GM12878 (cell line): Measurements from ENCODE around the gene CSMD2. TPM values are rescaled to one million over a fixed set of nuclear protein-coding genes. Genes with fewer than 3 reads are reported as not detected.

Source experiments
- ATAC-seq: fragments of 200-7000 bp; cut with Tn5 transposase; 3 replicates; pipeline ENCODE4 v1.9.1; 2020; ENCODE audit warnings: mild to moderate bottlenecking, moderate library complexity
- BruUV-seq: library from RNA; stranded (reverse); fragments of 400-500 nt; replicated peaks from 2 replicates; lab custom pipeline; 2021; lab: Mats Ljungman, UMichigan
- CTCF ChIA-PET: fragments of 300-600 bp; sonication (Branson Sonifier 250); formaldehyde crosslinking; extraction: SDS; loops from one replicate; lab custom pipeline; 2021; ENCODE audit warnings: inconsistent platforms; lab: Yijun Ruan, JAX
- POLR2A ChIA-PET: fragments of 350-600 bp; formaldehyde crosslinking; extraction: SDS; loops from one replicate; lab custom pipeline; 2021; ENCODE audit warnings: inconsistent platforms; lab: Charles Lee
- RAD21 ChIA-PET: fragments of 300-600 bp; sonication (Branson Sonifier 250); formaldehyde crosslinking; loops from one replicate; lab custom pipeline; 2023; ENCODE audit warnings: antibody characterized with exemption; ENCODE audit not compliant: unreplicated experiment; lab: Charles Lee
- SMC1A ChIA-PET: fragments of 300-600 bp; sonication (Branson Sonifier 250); formaldehyde crosslinking; loops from one replicate; lab custom pipeline; 2023; ENCODE audit not compliant: unreplicated experiment, uncharacterized antibody; lab: Charles Lee
- DNase-seq: peaks from one replicate; pipeline ENCODE4 v3.0.0-alpha.2; 2011; ENCODE audit warnings: low read depth, low spot score
- FAIRE-seq: peaks from 3 replicates; lab custom pipeline; 2011; peaks lifted over from hg19 to GRCh38; lab: Jason Lieb, UNC
- H2AFZ ChIP-seq: 2 replicates; pipeline ENCODE4 v1.6.0; 2011; ENCODE audit warnings: low read depth, low read length, control low read depth; ENCODE audit not compliant: control insufficient read depth
- H3K27ac ChIP-seq: 2 replicates; pipeline ENCODE4 v1.5.1; 2011; ENCODE audit warnings: control low read depth; ENCODE audit not compliant: control insufficient read depth, insufficient read depth
- H3K27me3 ChIP-seq, 2 experiments: replicated peaks in 1 of 2; 2 replicates each; pipeline versions ENCODE4 v1.6.0 to v1.6.1; 2011; ENCODE audit warnings: low read length in 1 of 2; ENCODE audit not compliant: control insufficient read depth in 2 of 2, insufficient read depth in 2 of 2
- H3K36me3 ChIP-seq, 2 experiments: 2 replicates each; pipeline ENCODE4 v1.5.1; 2011; ENCODE audit warnings: low read length in 1 of 2; ENCODE audit not compliant: control insufficient read depth in 2 of 2, insufficient read depth in 2 of 2
- H3K4me1 ChIP-seq: 2 replicates; pipeline ENCODE4 v1.6.1; 2011; ENCODE audit warnings: mild to moderate bottlenecking, low read length, moderate library complexity, mixed read lengths; ENCODE audit not compliant: control insufficient read depth, insufficient read depth
- H3K4me2 ChIP-seq: 2 replicates; pipeline ENCODE4 v1.6.0; 2011; ENCODE audit warnings: control low read depth; ENCODE audit not compliant: control insufficient read depth, insufficient read depth
- H3K4me3 ChIP-seq: fragments of 200-600 bp; sonication (generic); 2 replicates; pipeline ENCODE4 v1.5.1; 2016
- H3K79me2 ChIP-seq: 2 replicates; pipeline ENCODE4 v1.6.0; 2011; ENCODE audit warnings: low read length; ENCODE audit not compliant: control insufficient read depth, insufficient read depth
- H3K9ac ChIP-seq: 2 replicates; pipeline ENCODE4 v1.8.0; 2011; ENCODE audit warnings: low read length, control low read depth, mixed read lengths; ENCODE audit not compliant: control insufficient read depth, insufficient read depth
- H3K9me3 ChIP-seq: replicated peaks from 3 replicates; pipeline ENCODE4 v1.5.1; 2011; ENCODE audit warnings: mild to moderate bottlenecking, low read length; ENCODE audit not compliant: control insufficient read depth, insufficient read depth
- H4K20me1 ChIP-seq: 2 replicates; pipeline ENCODE4 v1.6.0; 2011; ENCODE audit not compliant: control insufficient read depth, insufficient read depth
- BRCA1 ChIP-seq: IDR thresholded peaks from 2 replicates; pipeline ENCODE4 v1.6.1; 2011; ENCODE audit warnings: low read depth, low read length, improper control_type of control experiment
- CBFB ChIP-seq: IDR thresholded peaks from 2 replicates; pipeline ENCODE4 v1.6.1; 2016; ENCODE audit warnings: antibody characterized with exemption, low read depth
- FOS ChIP-seq: IDR thresholded peaks from 3 replicates; pipeline ENCODE4 v1.6.1; 2011; ENCODE audit warnings: borderline replicate concordance; ENCODE audit not compliant: insufficient read length; ENCODE audit errors: extremely low read depth
- MEF2B ChIP-seq: fragments of 450-650 bp; IDR thresholded peaks from 2 replicates; pipeline ENCODE4 v1.6.1; 2018; ENCODE audit warnings: mild to moderate bottlenecking, moderate library complexity; ENCODE audit not compliant: partially characterized antibody, poor library complexity, severe bottlenecking
- RBBP5 ChIP-seq: fragments of 200-600 bp; sonication (generic); conservative IDR thresholded peaks from 2 replicates; pipeline ENCODE4 v1.6.1; 2016
- SMC3 ChIP-seq: IDR thresholded peaks from 2 replicates; pipeline ENCODE4 v1.6.1; 2011; ENCODE audit warnings: low read length, improper control_type of control experiment, borderline replicate concordance
- TARDBP ChIP-seq: IDR thresholded peaks from 2 replicates; pipeline ENCODE4 v1.6.1; 2016; ENCODE audit warnings: borderline replicate concordance
- WGBS: methylation state at CpG from one replicate; pipeline ENCODE4 v1.1.6; 2016; ENCODE audit warnings: low lambda C conversion rate; ENCODE audit not compliant: insufficient replicate concordance, insufficient coverage; ENCODE audit errors: missing lambda C conversion rate; 5-methylcytosine and 5-hydroxymethylcytosine counted together
- in situ Hi-C: fragments of 300-500 bp; cut with MboI; formaldehyde crosslinking; loops from 9 replicates; pipeline ENCODE4 v1.14.3; 2018; ENCODE audit warnings: mixed read lengths
- intact Hi-C: fragments of 100-400 bp; cut with micrococcal nuclease; formaldehyde crosslinking; loops from one replicate; pipeline ENCODE4 v1.14.2; 2022; ENCODE audit not compliant: unreplicated experiment
- polyA plus RNA-seq, 11 experiments: library from polyadenylated mRNA; depleted of rRNA in 4 of 11; unstranded in 6 of 11; stranded (reverse) in 5 of 11; fragments of >200 nt; fragmentation: Nextera tagmentation in 4 of 11; fragmentation: Illumina TruSeq in 1 of 11; extraction: Ambion mirVana in 4 of 11; extraction: Trizol in 1 of 11; gene quantifications; 1 replicate in 1 of 11; 2 replicates in 10 of 11; pipeline versions ENCODE4 v1.2.1 to v1.2.3, GENCODE V29; 2011 to 2016; ENCODE audit warnings: inconsistent platforms in 2 of 11, missing spikeins in 2 of 11, low read depth in 1 of 11
- total RNA-seq, 4 experiments: library from RNA; depleted of rRNA in 3 of 4; stranded (reverse); fragments of >200 nt in 3 of 4; fragmentation: Illumina TruSeq in 1 of 4; extraction: Trizol in 1 of 4; gene quantifications; 2 replicates each; pipeline versions ENCODE4 v1.2.1 to v1.2.3, GENCODE V29; 2013 to 2021
- TF ChIP-seq, protein P1 (sequence below): fragments of 450-650 bp; IDR thresholded peaks from 2 replicates; pipeline ENCODE4 v1.6.1; 2018; ENCODE audit warnings: borderline replicate concordance, mild to moderate bottlenecking; ENCODE audit not compliant: partially characterized antibody
- TF ChIP-seq, protein P2 (sequence below), 3 experiments: IDR thresholded peaks in 2 of 3; conservative IDR thresholded peaks in 1 of 3; 2 replicates each; pipeline ENCODE4 v1.5.1; 2011; ENCODE audit warnings: low read depth in 3 of 3, low read length in 3 of 3, mild to moderate bottlenecking in 3 of 3, control low read depth in 2 of 3, moderate library complexity in 2 of 3, inconsistent platforms in 1 of 3, mixed read lengths in 1 of 3; ENCODE audit not compliant: control insufficient read depth in 2 of 3, insufficient read depth in 1 of 3; ENCODE audit errors: extremely low read depth in 1 of 3
- TF ChIP-seq, protein P3 (sequence below): fragments of 450-650 bp; IDR thresholded peaks from 2 replicates; pipeline ENCODE4 v1.6.1; 2016; ENCODE audit warnings: mild to moderate bottlenecking, moderate library complexity, borderline replicate concordance
- TF ChIP-seq, protein P4 (sequence below): IDR thresholded peaks from 2 replicates; pipeline ENCODE4 v1.6.1; 2011; ENCODE audit warnings: low read depth, mild to moderate bottlenecking, low read length, moderate library complexity, borderline replicate concordance; ENCODE audit errors: extremely low read depth

CSMD2 gene
- total and polyA plus RNA-seq, 10 of the 15 experiments (the other 5 are each of a cell fraction or from before 2014, with no cell fraction given) = under 0.01 TPM; not detected in 9

DNA sequence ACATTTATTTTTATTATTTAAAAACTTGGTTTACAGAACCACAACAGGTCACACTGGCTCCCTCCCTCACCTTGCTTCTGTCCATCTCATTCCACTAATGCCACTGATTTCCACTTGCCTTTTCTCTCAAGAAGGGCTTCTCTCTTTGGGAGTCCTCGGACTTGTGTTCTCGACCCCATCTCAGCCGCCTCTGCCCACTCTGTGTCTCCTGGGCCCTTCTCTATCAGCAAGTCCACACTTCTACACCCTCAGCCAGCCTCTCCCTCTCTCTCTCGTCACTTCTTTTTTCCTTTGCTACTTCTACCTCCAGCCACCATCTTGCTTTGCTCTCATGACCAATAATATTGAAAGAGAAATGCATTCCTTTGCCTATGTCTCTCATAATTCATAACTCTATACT, 171.7 kb downstream of the CSMD2 start (continued):
- TF ChIP-seq, protein P1, sequence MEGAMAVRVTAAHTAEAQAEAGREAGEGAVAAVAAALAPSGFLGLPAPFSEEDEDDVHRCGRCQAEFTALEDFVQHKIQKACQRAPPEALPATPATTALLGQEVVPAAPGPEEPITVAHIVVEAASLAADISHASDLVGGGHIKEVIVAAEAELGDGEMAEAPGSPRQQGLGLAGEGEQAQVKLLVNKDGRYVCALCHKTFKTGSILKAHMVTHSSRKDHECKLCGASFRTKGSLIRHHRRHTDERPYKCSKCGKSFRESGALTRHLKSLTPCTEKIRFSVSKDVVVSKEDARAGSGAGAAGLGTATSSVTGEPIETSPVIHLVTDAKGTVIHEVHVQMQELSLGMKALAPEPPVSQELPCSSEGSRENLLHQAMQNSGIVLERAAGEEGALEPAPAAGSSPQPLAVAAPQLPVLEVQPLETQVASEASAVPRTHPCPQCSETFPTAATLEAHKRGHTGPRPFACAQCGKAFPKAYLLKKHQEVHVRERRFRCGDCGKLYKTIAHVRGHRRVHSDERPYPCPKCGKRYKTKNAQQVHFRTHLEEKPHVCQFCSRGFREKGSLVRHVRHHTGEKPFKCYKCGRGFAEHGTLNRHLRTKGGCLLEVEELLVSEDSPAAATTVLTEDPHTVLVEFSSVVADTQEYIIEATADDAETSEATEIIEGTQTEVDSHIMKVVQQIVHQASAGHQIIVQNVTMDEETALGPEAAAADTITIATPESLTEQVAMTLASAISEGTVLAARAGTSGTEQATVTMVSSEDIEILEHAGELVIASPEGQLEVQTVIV = no peak

DNA sequence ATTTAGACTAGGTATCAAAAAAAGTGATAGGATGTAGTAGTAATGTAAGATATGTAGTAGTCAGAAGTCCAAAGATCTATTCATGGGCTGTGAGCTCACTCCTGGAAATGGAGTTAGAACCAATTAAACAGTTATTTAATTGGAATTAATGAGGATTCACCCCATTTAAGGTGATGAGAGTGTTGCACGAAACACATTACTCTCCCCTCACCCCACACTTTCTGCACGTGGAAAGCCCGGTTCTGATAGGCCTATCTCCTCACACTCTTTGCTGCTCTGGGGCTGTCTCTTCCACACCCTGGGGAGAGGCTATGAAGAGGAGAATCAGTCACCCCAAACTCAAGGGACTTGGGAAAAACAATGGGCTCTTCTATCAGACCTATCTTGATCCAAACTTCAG, 174.7 kb downstream of the CSMD2 start:
- Histone ChIP-seq H3K9me3 (no peaks in the 10 kb centered on the region), H3K79me2 (no peaks in the 10 kb centered on the region), H3K9ac (no peak overlapping the region), H3K4me3 (no peak overlapping the region), H4K20me1 (no peaks in the 10 kb centered on the region), H2AFZ (no peak overlapping the region), H3K36me3 (no peaks in the 10 kb centered on the region), H3K4me2 (no peak overlapping the region), H3K27ac (no peak overlapping the region), H3K27me3 (no peaks in the 10 kb centered on the region; a peak in 1 of 4 replicates), H3K4me1 (no peaks in the 10 kb centered on the region)
- ChIA-PET CTCF (no interaction called here), RAD21 (no interaction called here), SMC1A (interaction anchor here (1.3 kb wide), 1 partner anchor 12 kb away, joined by 3 read pairs; no protein-coding TSS in a partner anchor), POLR2A (no interaction called here)
- BruUV-seq = no TSS peak
- in situ Hi-C loops = no loop called here
- FAIRE-seq = no peak
- intact Hi-C loops = no loop called here
- TF ChIP-seq FOS (no peak), CBFB (no peak), SMC3 (no peak), MEF2B (no peak), BRCA1 (no peak), TARDBP (no peak), RBBP5 (no peak)
- TF ChIP-seq, protein P2, sequence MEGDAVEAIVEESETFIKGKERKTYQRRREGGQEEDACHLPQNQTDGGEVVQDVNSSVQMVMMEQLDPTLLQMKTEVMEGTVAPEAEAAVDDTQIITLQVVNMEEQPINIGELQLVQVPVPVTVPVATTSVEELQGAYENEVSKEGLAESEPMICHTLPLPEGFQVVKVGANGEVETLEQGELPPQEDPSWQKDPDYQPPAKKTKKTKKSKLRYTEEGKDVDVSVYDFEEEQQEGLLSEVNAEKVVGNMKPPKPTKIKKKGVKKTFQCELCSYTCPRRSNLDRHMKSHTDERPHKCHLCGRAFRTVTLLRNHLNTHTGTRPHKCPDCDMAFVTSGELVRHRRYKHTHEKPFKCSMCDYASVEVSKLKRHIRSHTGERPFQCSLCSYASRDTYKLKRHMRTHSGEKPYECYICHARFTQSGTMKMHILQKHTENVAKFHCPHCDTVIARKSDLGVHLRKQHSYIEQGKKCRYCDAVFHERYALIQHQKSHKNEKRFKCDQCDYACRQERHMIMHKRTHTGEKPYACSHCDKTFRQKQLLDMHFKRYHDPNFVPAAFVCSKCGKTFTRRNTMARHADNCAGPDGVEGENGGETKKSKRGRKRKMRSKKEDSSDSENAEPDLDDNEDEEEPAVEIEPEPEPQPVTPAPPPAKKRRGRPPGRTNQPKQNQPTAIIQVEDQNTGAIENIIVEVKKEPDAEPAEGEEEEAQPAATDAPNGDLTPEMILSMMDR (IDR thresholded peaks at IDR 0.05 in 2 of 3, conservative IDR thresholded peaks at IDR 0.05 in 1 of 3; ENCODE audit: control insufficient read depth in 2 of 3, extremely low read depth in 1 of 3, insufficient read depth in 1 of 3, low read depth in 3 of 3, low read length in 3 of 3) = no peak
- TF ChIP-seq, protein P3, sequence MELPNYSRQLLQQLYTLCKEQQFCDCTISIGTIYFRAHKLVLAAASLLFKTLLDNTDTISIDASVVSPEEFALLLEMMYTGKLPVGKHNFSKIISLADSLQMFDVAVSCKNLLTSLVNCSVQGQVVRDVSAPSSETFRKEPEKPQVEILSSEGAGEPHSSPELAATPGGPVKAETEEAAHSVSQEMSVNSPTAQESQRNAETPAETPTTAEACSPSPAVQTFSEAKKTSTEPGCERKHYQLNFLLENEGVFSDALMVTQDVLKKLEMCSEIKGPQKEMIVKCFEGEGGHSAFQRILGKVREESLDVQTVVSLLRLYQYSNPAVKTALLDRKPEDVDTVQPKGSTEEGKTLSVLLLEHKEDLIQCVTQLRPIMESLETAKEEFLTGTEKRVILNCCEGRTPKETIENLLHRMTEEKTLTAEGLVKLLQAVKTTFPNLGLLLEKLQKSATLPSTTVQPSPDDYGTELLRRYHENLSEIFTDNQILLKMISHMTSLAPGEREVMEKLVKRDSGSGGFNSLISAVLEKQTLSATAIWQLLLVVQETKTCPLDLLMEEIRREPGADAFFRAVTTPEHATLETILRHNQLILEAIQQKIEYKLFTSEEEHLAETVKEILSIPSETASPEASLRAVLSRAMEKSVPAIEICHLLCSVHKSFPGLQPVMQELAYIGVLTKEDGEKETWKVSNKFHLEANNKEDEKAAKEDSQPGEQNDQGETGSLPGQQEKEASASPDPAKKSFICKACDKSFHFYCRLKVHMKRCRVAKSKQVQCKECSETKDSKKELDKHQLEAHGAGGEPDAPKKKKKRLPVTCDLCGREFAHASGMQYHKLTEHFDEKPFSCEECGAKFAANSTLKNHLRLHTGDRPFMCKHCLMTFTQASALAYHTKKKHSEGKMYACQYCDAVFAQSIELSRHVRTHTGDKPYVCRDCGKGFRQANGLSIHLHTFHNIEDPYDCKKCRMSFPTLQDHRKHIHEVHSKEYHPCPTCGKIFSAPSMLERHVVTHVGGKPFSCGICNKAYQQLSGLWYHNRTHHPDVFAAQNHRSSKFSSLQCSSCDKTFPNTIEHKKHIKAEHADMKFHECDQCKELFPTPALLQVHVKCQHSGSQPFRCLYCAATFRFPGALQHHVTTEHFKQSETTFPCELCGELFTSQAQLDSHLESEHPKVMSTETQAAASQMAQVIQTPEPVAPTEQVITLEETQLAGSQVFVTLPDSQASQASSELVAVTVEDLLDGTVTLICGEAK = no peak
- TF ChIP-seq, protein P4, sequence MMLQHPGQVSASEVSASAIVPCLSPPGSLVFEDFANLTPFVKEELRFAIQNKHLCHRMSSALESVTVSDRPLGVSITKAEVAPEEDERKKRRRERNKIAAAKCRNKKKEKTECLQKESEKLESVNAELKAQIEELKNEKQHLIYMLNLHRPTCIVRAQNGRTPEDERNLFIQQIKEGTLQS = no peak
- 6% methylated on average over 3 of the region's 3 CpGs for WGBS
- no peak for DNase-seq
- no peak for ATAC-seq
